ENCODE measurements around the gene BCL7C. TPM values are rescaled to one million over a fixed set of nuclear protein-coding genes. Genes with fewer than 3 reads are reported as not detected.
A peak's percentile ranks its signal among the peaks of the same experiment; 100 is the strongest.
"Not testable (repeated sequence)": the region's sequence is repeated elsewhere in the genome, so short reads cannot be mapped to it uniquely, and the experiment has no call there.

The BCL7C gene
- polyA plus RNA-seq, 6 donors from 2014 or later, result 29.4 to 40.3 (median 33.1) TPM

GRCh38 chr16:30885196-30885595 is 8.7 kb downstream of the BCL7C start:
- H3K27me3 Mint-ChIP-seq, result no peaks in the 10 kb centered on the region
- peak overlapping the region in 2 of 6 donors; percentile 3 to 84 for H3K27ac Mint-ChIP-seq
- peaks cover 0 to 2% (median 0%) of the 10 kb centered on the region in 7 donors for H3K9me3 Mint-ChIP-seq
- no peak for ATAC-seq (ENCODE audit: low read depth in 2 of 2)
- peak overlapping the region in 3 of 8 donors; percentile 3 to 50 (median 12) for H3K4me3 Mint-ChIP-seq
- peaks cover 0 to 15% of the 10 kb centered on the region in 2 donors for H3K36me3 Mint-ChIP-seq
- DNase-seq, result no peak
- H3K4me1 Mint-ChIP-seq, result peaks cover 24 to 41% (median 29%) of the 10 kb centered on the region in 3 donors

- peak; percentile 75 to 84 for ATAC-seq (ENCODE audit: low read depth in 2 of 2)
- Mint-ChIP-seq H3K9me3 (peaks cover 0 to 2% (median 0%) of the 10 kb centered on the region in 7 donors), H3K27ac (peak overlapping the region in 3 of 6 donors; percentile 3 to 84 (median 58)), H3K4me1 (peaks cover 24 to 42% (median 29%) of the 10 kb centered on the region in 3 donors), H3K36me3 (peaks cover 0 to 11% of the 10 kb centered on the region in 2 donors), H3K27me3 (no peaks in the 10 kb centered on the region), H3K4me3 (peak overlapping the region in 5 of 8 donors; percentile 1 to 50 (median 30))
- no peak for DNase-seq
Observed at GRCh38 chr16:30884760-30885159, 9.1 kb downstream of the BCL7C start.

- no peak for ATAC-seq (ENCODE audit: low read depth in 2 of 2)
- peak overlapping the region in 2 of 8 donors; percentile 59 to 74 for H3K4me3 Mint-ChIP-seq
- H3K4me1 Mint-ChIP-seq, result peaks cover 20 to 42% (median 24%) of the 10 kb centered on the region in 3 donors
Observed at GRCh38 chr16:30882429-30883310, 11.2 kb downstream of the BCL7C start.

GRCh38 chr16:30876867-30877266 is 17.0 kb downstream of the BCL7C start:
- peaks cover 18 to 45% (median 35%) of the 10 kb centered on the region in 3 donors for H3K4me1 Mint-ChIP-seq
- ATAC-seq (ENCODE audit: low read depth in 2 of 2), result no peak
- H3K4me3 Mint-ChIP-seq, result peak overlapping the region; percentile 76 to 97 (median 94)
- H3K9me3 Mint-ChIP-seq, result no peaks in the 10 kb centered on the region
- no peak for DNase-seq
- H3K27me3 Mint-ChIP-seq, result no peaks in the 10 kb centered on the region
- peak overlapping the region in 5 of 6 donors; percentile 93 to 97 (median 96) for H3K27ac Mint-ChIP-seq
- peaks cover 6% of the 10 kb centered on the region in 2 donors for H3K36me3 Mint-ChIP-seq

More at GRCh38 chr16:30882429-30883310, 11.2 kb downstream of the BCL7C start:
- DNase-seq, result no peak
- H3K9me3 Mint-ChIP-seq, result no peaks in the 10 kb centered on the region
- no peaks in the 10 kb centered on the region for H3K27me3 Mint-ChIP-seq
- H3K36me3 Mint-ChIP-seq, result peaks cover 0 to 7% of the 10 kb centered on the region in 2 donors
- H3K27ac Mint-ChIP-seq, result peak overlapping the region in 5 of 6 donors; percentile 30 to 86 (median 51)

DNA sequence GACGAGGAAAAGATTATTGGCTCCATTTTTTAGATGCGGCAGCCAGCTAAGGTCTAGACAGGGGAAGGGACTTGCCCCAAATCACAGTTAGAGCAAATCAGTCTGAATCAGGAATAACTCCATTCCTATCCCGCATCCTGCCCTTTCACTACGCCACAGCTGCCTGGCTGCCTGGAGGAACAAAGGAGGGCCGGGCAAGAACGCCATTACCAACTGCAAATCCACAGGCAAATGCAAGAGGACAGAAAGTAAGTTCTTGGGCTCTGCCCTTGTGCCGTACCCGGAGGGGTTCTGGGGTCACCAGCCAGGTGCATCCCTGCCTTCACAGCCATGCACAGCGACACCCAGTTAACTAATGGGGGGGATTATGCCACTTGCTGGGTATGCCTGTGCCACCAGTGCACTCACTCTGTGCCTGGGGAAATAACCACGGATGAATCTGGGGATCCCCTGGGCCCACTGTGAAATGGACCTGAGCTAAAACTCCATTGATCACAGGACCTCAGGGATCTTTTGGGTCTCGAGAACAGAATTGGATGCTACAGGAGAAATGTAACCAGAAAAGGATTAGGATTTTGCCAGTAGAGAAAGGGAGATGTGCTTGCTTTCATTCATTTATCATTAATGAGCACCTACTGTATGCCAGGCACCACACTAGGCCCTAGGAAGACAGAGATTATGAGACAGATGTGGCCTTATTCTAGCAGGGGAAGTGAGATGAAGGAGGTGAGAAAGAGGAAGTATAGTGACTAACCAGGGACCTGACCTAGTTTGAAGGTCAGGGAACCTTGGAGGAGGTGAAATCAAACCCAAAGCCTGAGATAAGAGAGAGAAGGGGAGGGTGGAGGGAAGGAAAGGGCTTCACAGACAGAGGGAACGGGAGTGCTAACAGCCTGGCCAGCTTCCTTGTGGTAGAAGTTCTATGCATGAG is 17.7 kb downstream of the BCL7C start:
- H3K4me3 Mint-ChIP-seq, result peak overlapping the region; percentile 76 to 97 (median 94)
- H3K27me3 Mint-ChIP-seq, result no peaks in the 10 kb centered on the region
- peak overlapping the region; percentile 93 to 97 (median 96) for H3K27ac Mint-ChIP-seq
- H3K4me1 Mint-ChIP-seq, result peaks cover 18 to 42% (median 28%) of the 10 kb centered on the region in 3 donors
- ATAC-seq (ENCODE audit: low read depth in 2 of 2) (peak; percentile 40 to 43), DNase-seq (peak; percentile 36)
- peaks cover 6% of the 10 kb centered on the region in 2 donors for H3K36me3 Mint-ChIP-seq
- no peaks in the 10 kb centered on the region for H3K9me3 Mint-ChIP-seq

GRCh38 chr16:30874821-30875717 is 18.8 kb downstream of the BCL7C start:
- Mint-ChIP-seq H3K27ac (peak overlapping the region; percentile 93 to 97 (median 96)), H3K9me3 (no peaks in the 10 kb centered on the region), H3K27me3 (no peaks in the 10 kb centered on the region), H3K4me3 (peak overlapping the region; percentile 76 to 97 (median 94)), H3K36me3 (peaks cover 6% of the 10 kb centered on the region in 2 donors), H3K4me1 (peaks cover 18 to 42% (median 28%) of the 10 kb centered on the region in 3 donors)
- DNase-seq (peak; percentile 89), ATAC-seq (ENCODE audit: low read depth in 2 of 2) (peak; percentile 91 to 94)

DNA sequence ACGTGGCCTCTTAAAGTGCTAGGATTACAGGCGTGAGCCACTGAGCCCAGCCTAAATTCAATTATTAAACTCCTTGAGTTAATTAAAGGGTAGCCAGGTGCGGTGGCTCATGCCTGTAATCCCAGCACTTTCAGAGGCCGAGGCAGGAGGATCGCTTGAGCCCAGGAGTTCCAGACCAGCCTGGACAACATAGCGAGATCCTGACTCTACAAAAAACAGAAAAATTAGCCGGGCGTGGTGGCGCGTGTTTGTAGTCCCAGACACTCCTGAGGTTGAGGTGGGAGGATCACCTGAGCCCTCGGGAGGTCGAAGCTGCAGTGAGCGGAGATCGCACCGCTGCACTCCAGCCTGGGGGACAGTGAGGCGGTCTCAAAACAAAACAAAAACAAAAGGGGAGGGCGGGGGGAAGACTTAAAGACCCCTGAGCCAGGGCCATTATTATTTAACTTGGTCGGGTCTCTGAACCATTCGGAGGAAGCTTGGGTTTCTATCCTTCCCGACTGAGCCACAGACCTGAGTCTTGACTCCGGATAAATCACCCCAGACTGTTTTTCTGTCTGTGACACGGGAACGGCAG is 19.5 kb downstream of the BCL7C start:
- no peaks in the 10 kb centered on the region for H3K9me3 Mint-ChIP-seq
- H3K27ac Mint-ChIP-seq, result peak overlapping the region; percentile 16 to 97 (median 94)
- peak overlapping the region; percentile 76 to 97 (median 94) for H3K4me3 Mint-ChIP-seq
- peaks cover 6% of the 10 kb centered on the region in 2 donors for H3K36me3 Mint-ChIP-seq
- H3K27me3 Mint-ChIP-seq, result no peaks in the 10 kb centered on the region
- DNase-seq, result no peak
- ATAC-seq (ENCODE audit: low read depth in 2 of 2), result no peak
- peaks cover 18 to 40% (median 28%) of the 10 kb centered on the region in 3 donors for H3K4me1 Mint-ChIP-seq

GRCh38 chr16:30870904-30871303 is 23.0 kb downstream of the BCL7C start:
- peak overlapping the region in 1 of 8 donors; percentile 60 for H3K4me3 Mint-ChIP-seq
- H3K9me3 Mint-ChIP-seq, result no peaks in the 10 kb centered on the region
- peaks cover 10 to 24% (median 20%) of the 10 kb centered on the region in 3 donors for H3K4me1 Mint-ChIP-seq
- no peaks in the 10 kb centered on the region for H3K36me3 Mint-ChIP-seq
- H3K27ac Mint-ChIP-seq, result peak overlapping the region in 1 of 6 donors; percentile 79
- DNase-seq, result no peak
- no peaks in the 10 kb centered on the region for H3K27me3 Mint-ChIP-seq
- ATAC-seq (ENCODE audit: low read depth in 2 of 2), result no peak

GRCh38 chr16:30867747-30868146 is 26.1 kb downstream of the BCL7C start:
- no peaks in the 10 kb centered on the region for H3K27me3 Mint-ChIP-seq
- H3K9me3 Mint-ChIP-seq, result no peaks in the 10 kb centered on the region
- H3K4me1 Mint-ChIP-seq, result peaks cover 5 to 6% (median 6%) of the 10 kb centered on the region in 3 donors
- no peak overlapping the region for H3K4me3 Mint-ChIP-seq
- H3K27ac Mint-ChIP-seq, result peak overlapping the region in 1 of 6 donors; percentile 65
- H3K36me3 Mint-ChIP-seq, result no peaks in the 10 kb centered on the region
- no peak for DNase-seq
- ATAC-seq (ENCODE audit: low read depth in 2 of 2), result no peak

GRCh38 chr16:30866031-30866430 is 27.8 kb downstream of the BCL7C start:
- DNase-seq (no peak), ATAC-seq (ENCODE audit: low read depth in 2 of 2) (no peak)
- Mint-ChIP-seq H3K4me1 (peaks cover 4 to 6% (median 5%) of the 10 kb centered on the region in 3 donors), H3K4me3 (no peak overlapping the region), H3K27ac (no peak overlapping the region), H3K27me3 (no peaks in the 10 kb centered on the region), H3K36me3 (no peaks in the 10 kb centered on the region), H3K9me3 (no peaks in the 10 kb centered on the region)

DNA sequence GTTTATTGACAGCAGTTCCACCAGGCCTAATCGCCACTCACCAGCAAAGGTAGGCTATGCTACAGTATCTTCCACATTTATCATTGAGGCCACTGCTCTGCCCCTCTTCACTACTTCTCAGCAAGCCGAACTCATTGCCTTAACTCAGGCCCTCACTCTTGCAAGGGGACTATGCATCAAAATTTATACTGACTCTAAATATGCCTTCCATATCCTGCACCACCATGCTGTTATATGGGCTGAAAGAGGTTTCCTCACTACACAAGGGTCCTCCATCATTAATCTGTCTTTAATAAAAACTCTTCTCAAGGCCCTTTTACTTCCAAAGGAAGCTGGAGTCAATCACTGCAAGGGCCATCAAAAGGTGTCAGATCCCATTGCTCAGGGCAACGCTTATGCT is 30.7 kb downstream of the BCL7C start:
- H3K4me3 Mint-ChIP-seq; H3K27ac Mint-ChIP-seq; H3K9me3 Mint-ChIP-seq; DNase-seq; H3K36me3 Mint-ChIP-seq; H3K27me3 Mint-ChIP-seq; ATAC-seq (ENCODE audit: low read depth in 2 of 2); H3K4me1 Mint-ChIP-seq: not testable (repeated sequence)

- peak overlapping the region in 1 of 8 donors; percentile 3 for H3K4me3 Mint-ChIP-seq
- not testable (repeated sequence) for H3K27ac Mint-ChIP-seq; H3K27me3 Mint-ChIP-seq; H3K4me1 Mint-ChIP-seq; H3K9me3 Mint-ChIP-seq; ATAC-seq (ENCODE audit: low read depth in 2 of 2); H3K36me3 Mint-ChIP-seq; DNase-seq
Observed at GRCh38 chr16:30860729-30861128, 33.1 kb downstream of the BCL7C start.

All from naive B cell (primary cell).